H1 (cell line): ENCODE results near the gene GSG1L. TPM values are rescaled to one million over a fixed set of nuclear protein-coding genes. Genes with fewer than 3 reads are reported as not detected.

Source experiments
- CTCF ChIA-PET: fragments of 300-600 bp; sonication (Branson Sonifier 250); formaldehyde crosslinking; loops from one replicate; lab custom pipeline; 2021; ENCODE audit not compliant: partially characterized antibody; lab: Charles Lee
- POLR2A ChIA-PET: fragments of 300-600 bp; sonication (Branson Sonifier 250); formaldehyde crosslinking; loops from one replicate; lab custom pipeline; 2021; ENCODE audit warnings: inconsistent platforms; ENCODE audit not compliant: partially characterized antibody; lab: Charles Lee
- DNase-seq, 2 experiments: peaks; one replicate each; pipeline versions ENCODE4 v3.0.0 to v3.0.0-alpha.2; 2010 to 2022; ENCODE audit warnings: low spot score in 2 of 2, low read depth in 1 of 2, mixed read lengths in 1 of 2
- FAIRE-seq: peaks from 2 replicates; lab custom pipeline; 2011; peaks lifted over from hg19 to GRCh38; lab: Jason Lieb, UNC
- H2AFZ ChIP-seq: 2 replicates; pipeline ENCODE4 v1.8.1; 2012; ENCODE audit warnings: low read length, inconsistent platforms
- H2AK5ac ChIP-seq: 2 replicates; pipeline ENCODE4 v1.6.1; 2013; ENCODE audit warnings: low read depth, low read length
- H2BK120ac ChIP-seq: replicated peaks from 2 replicates; pipeline ENCODE3; 2013; ENCODE audit warnings: low read depth, low read length, inconsistent platforms
- H2BK12ac ChIP-seq: 2 replicates; pipeline ENCODE4 v1.6.1; 2013; ENCODE audit warnings: low read depth, low read length
- H2BK15ac ChIP-seq: 2 replicates; pipeline ENCODE4 v1.6.1; 2013; ENCODE audit warnings: low read length
- H2BK20ac ChIP-seq: 2 replicates; pipeline ENCODE4 v1.6.1; 2013; ENCODE audit warnings: low read length
- H2BK5ac ChIP-seq: 2 replicates; pipeline ENCODE4 v1.6.1; 2013; ENCODE audit warnings: low read depth, low read length
- H3K14ac ChIP-seq: 2 replicates; pipeline ENCODE4 v1.6.1; 2013; ENCODE audit warnings: inconsistent platforms; ENCODE audit not compliant: insufficient read length
- H3K18ac ChIP-seq: 2 replicates; pipeline ENCODE4 v1.6.1; 2013; ENCODE audit warnings: low read length; ENCODE audit errors: extremely low read depth
- H3K23ac ChIP-seq: 2 replicates; pipeline ENCODE4 v1.6.1; 2013; ENCODE audit warnings: inconsistent platforms; ENCODE audit not compliant: insufficient read length
- H3K23me2 ChIP-seq: 2 replicates; pipeline ENCODE4 v1.6.1; 2013; ENCODE audit warnings: low read depth, low read length
- H3K27ac ChIP-seq: 2 replicates; pipeline ENCODE4 v1.6.1; 2011; ENCODE audit warnings: low read depth, low read length, inconsistent platforms
- H3K27me3 ChIP-seq, 4 experiments: replicated peaks in 1 of 4; 1 replicate in 1 of 4; 2 replicates in 3 of 4; pipeline versions ENCODE4 v1.6.1 to v1.8.1; 2011 to 2013; ENCODE audit warnings: low read length in 3 of 4, mild to moderate bottlenecking in 3 of 4, inconsistent platforms in 2 of 4, mixed read lengths in 2 of 4, moderate library complexity in 1 of 4; ENCODE audit not compliant: control insufficient read depth in 3 of 4, insufficient read depth in 3 of 4; ENCODE audit errors: extremely low read depth in 1 of 4
- H3K36me3 ChIP-seq, 4 experiments: 2 replicates each; pipeline versions ENCODE4 v1.6.1 to v1.8.1; 2011 to 2013; ENCODE audit warnings: mild to moderate bottlenecking in 4 of 4, low read length in 3 of 4, moderate library complexity in 2 of 4, control low read depth in 1 of 4, inconsistent platforms in 1 of 4; ENCODE audit not compliant: insufficient read depth in 4 of 4, control insufficient read depth in 2 of 4
- H3K4ac ChIP-seq: replicated peaks from 2 replicates; pipeline ENCODE3; 2013; ENCODE audit warnings: low read length, low read depth, mixed read lengths, inconsistent platforms; ENCODE audit not compliant: insufficient read length
- H3K4me1 ChIP-seq, 4 experiments: replicated peaks in 1 of 4; 1 replicate in 1 of 4; 2 replicates in 3 of 4; pipeline versions ENCODE4 v1.6.1 to v1.8.1; 2011 to 2013; ENCODE audit warnings: low read length in 3 of 4, inconsistent platforms in 2 of 4, mixed read lengths in 1 of 4; ENCODE audit not compliant: insufficient read depth in 4 of 4, control insufficient read depth in 3 of 4
- H3K4me2 ChIP-seq, 2 experiments: 2 replicates each; pipeline versions ENCODE4 v1.6.1 to v1.8.1; 2011 to 2013; ENCODE audit warnings: low read depth in 2 of 2, low read length in 2 of 2, control low read depth in 1 of 2, inconsistent platforms in 1 of 2, mild to moderate bottlenecking in 1 of 2; ENCODE audit not compliant: insufficient read depth in 1 of 2
- H3K4me3 ChIP-seq, 4 experiments: fragments of 200-600, 300-600 bp in 1 of 4; sonication (generic), shearing (Covaris generic), sonication (Bioruptor Twin) in 1 of 4; 2 replicates each; pipeline versions ENCODE4 v1.5.1 to v1.8.1; 2011 to 2016; ENCODE audit warnings: low read length in 4 of 4, low read depth in 3 of 4, control low read depth in 2 of 4, inconsistent platforms in 2 of 4, mild to moderate bottlenecking in 2 of 4, mixed read lengths in 1 of 4, moderate library complexity in 1 of 4; ENCODE audit not compliant: insufficient read depth in 2 of 4; ENCODE audit errors: extremely low read depth in 1 of 4
- H3K56ac ChIP-seq: replicated peaks from 2 replicates; pipeline ENCODE3; 2013; ENCODE audit warnings: low read depth, mild to moderate bottlenecking, mixed read lengths, low read length, inconsistent platforms; ENCODE audit not compliant: insufficient read length
- H3K79me1 ChIP-seq: 2 replicates; pipeline ENCODE4 v1.6.1; 2013; ENCODE audit warnings: low read depth, low read length, control low read depth
- H3K79me2 ChIP-seq, 2 experiments: 2 replicates each; pipeline versions ENCODE4 v1.6.1 to v1.8.1; 2012 to 2013; ENCODE audit warnings: low read length in 2 of 2, mild to moderate bottlenecking in 2 of 2, inconsistent platforms in 1 of 2; ENCODE audit not compliant: insufficient read depth in 2 of 2, control insufficient read depth in 1 of 2
- H3K9ac ChIP-seq, 4 experiments: replicated peaks in 1 of 4; 1 replicate in 1 of 4; 2 replicates in 3 of 4; pipeline versions ENCODE4 v1.6.1 to v1.8.1; 2011 to 2013; ENCODE audit warnings: low read depth in 3 of 4, low read length in 3 of 4, control low read depth in 2 of 4, mild to moderate bottlenecking in 2 of 4, moderate library complexity in 2 of 4, inconsistent platforms in 1 of 4; ENCODE audit errors: extremely low read depth in 1 of 4
- H3K9me3 ChIP-seq, 2 experiments: 2 replicates each; pipeline versions ENCODE4 v1.6.1 to v1.8.1; 2012 to 2013; ENCODE audit warnings: mild to moderate bottlenecking in 2 of 2, moderate library complexity in 2 of 2, control low read depth in 1 of 2, inconsistent platforms in 1 of 2, low read depth in 1 of 2, low read length in 1 of 2, mixed read lengths in 1 of 2; ENCODE audit not compliant: insufficient read depth in 2 of 2
- H4K20me1 ChIP-seq, 2 experiments: replicated peaks in 1 of 2; 2 replicates each; pipeline versions ENCODE3 to v1.8.1; 2011 to 2013; ENCODE audit warnings: inconsistent platforms in 2 of 2, low read length in 2 of 2, mild to moderate bottlenecking in 1 of 2; ENCODE audit not compliant: insufficient read depth in 2 of 2, control insufficient read depth in 1 of 2
- H4K5ac ChIP-seq: 2 replicates; pipeline ENCODE4 v1.6.1; 2013; ENCODE audit warnings: low read length, low read depth, mixed read lengths, inconsistent platforms; ENCODE audit not compliant: insufficient read length
- H4K8ac ChIP-seq: 2 replicates; pipeline ENCODE4 v1.8.0; 2013; ENCODE audit warnings: mild to moderate bottlenecking, moderate library complexity, low read length, inconsistent platforms; ENCODE audit not compliant: insufficient read depth; ENCODE audit errors: extremely low read depth
- H4K91ac ChIP-seq: replicated peaks from 2 replicates; pipeline ENCODE3; 2013; ENCODE audit warnings: low read length, mixed read lengths, inconsistent platforms; ENCODE audit not compliant: insufficient read length
- ASH2L ChIP-seq: fragments of 200-600, 300-600 bp; sonication (generic); IDR thresholded peaks from one replicate; pipeline ENCODE4 v1.7.1; 2017; ENCODE audit warnings: low read length
- ATF3 ChIP-seq: IDR thresholded peaks from 2 replicates; pipeline ENCODE4 v1.6.1; 2011; ENCODE audit warnings: low read depth, mild to moderate bottlenecking, low read length; ENCODE audit not compliant: insufficient read depth
- GTF2F1 ChIP-seq: IDR thresholded peaks from 2 replicates; pipeline ENCODE4 v1.6.1; 2012; ENCODE audit warnings: low read depth, low read length, improper control_type of control experiment, borderline replicate concordance
- KDM4A ChIP-seq: IDR thresholded peaks from one replicate; pipeline ENCODE4 v1.7.1; 2012; ENCODE audit warnings: low read depth, mild to moderate bottlenecking, moderate library complexity, low read length, inconsistent platforms; ENCODE audit not compliant: severe bottlenecking
- SIRT6 ChIP-seq: IDR thresholded peaks from one replicate; pipeline ENCODE4 v1.7.1; 2012; ENCODE audit warnings: low read length, inconsistent platforms
- SRF ChIP-seq: IDR thresholded peaks from 2 replicates; pipeline ENCODE4 v1.6.1; 2011; ENCODE audit warnings: mild to moderate bottlenecking, low read depth, low read length, moderate library complexity
- SUZ12 ChIP-seq: fragments of 200-600 bp; sonication (generic); IDR thresholded peaks from 2 replicates; pipeline ENCODE4 v1.6.1; 2012; ENCODE audit warnings: mild to moderate bottlenecking, inconsistent platforms, low read length, moderate library complexity, mixed read lengths
- TCF12 ChIP-seq: IDR thresholded peaks from 2 replicates; pipeline ENCODE4 v1.6.1; 2011; ENCODE audit warnings: low read depth, mild to moderate bottlenecking, low read length
- YY1 ChIP-seq: IDR thresholded peaks from 2 replicates; pipeline ENCODE4 v1.6.1; 2011; ENCODE audit warnings: low read depth, mild to moderate bottlenecking, low read length
- WGBS, 2 experiments: shearing (Covaris generic) in 1 of 2; methylation state at CpG; one replicate each; pipeline versions ENCODE4 v1.1.6 to v1.1.7; 2013 to 2015; ENCODE audit warnings: low lambda C conversion rate in 2 of 2, mixed read lengths in 2 of 2, inconsistent platforms in 1 of 2, low coverage in 1 of 2, missing lambda C conversion rate in 1 of 2; ENCODE audit not compliant: insufficient replicate concordance in 2 of 2, insufficient coverage in 1 of 2, insufficient read length in 1 of 2; ENCODE audit errors: extremely low coverage in 1 of 2, missing lambda C conversion rate in 1 of 2; 5-methylcytosine and 5-hydroxymethylcytosine counted together
- polyA plus RNA-seq, 7 experiments: library from polyadenylated mRNA; depleted of rRNA in 3 of 7; stranded (reverse) in 5 of 7; unstranded in 2 of 7; fragments of >200 nt in 5 of 7; fragments of 200-250 nt in 2 of 7; gene quantifications; 1 replicate in 5 of 7; 2 replicates in 1 of 7; 4 replicates in 1 of 7; pipeline versions ENCODE4 v1.2.1 to v1.2.3, GENCODE V29; 2011 to 2013; ENCODE audit warnings: missing spikeins in 2 of 7, mixed read lengths in 2 of 7
- total RNA-seq: library from RNA; stranded (reverse); fragmentation: NEBNext Ultra II Directional; extraction: Animal tissue kit (Norgen Biotek cat#: 25700); gene quantifications from 2 replicates; pipeline ENCODE4 v1.2.1, GENCODE V29; 2021
- TF ChIP-seq, protein P1 (sequence below): IDR thresholded peaks from 2 replicates; pipeline ENCODE4 v1.6.1; 2012; ENCODE audit warnings: low read length, inconsistent platforms

Gene GSG1L
- total and polyA plus RNA-seq, 2 of the 8 experiments (the other 6 are each of a cell fraction or from before 2014, with no cell fraction given): 0.71 to 1.1 TPM

DNA sequence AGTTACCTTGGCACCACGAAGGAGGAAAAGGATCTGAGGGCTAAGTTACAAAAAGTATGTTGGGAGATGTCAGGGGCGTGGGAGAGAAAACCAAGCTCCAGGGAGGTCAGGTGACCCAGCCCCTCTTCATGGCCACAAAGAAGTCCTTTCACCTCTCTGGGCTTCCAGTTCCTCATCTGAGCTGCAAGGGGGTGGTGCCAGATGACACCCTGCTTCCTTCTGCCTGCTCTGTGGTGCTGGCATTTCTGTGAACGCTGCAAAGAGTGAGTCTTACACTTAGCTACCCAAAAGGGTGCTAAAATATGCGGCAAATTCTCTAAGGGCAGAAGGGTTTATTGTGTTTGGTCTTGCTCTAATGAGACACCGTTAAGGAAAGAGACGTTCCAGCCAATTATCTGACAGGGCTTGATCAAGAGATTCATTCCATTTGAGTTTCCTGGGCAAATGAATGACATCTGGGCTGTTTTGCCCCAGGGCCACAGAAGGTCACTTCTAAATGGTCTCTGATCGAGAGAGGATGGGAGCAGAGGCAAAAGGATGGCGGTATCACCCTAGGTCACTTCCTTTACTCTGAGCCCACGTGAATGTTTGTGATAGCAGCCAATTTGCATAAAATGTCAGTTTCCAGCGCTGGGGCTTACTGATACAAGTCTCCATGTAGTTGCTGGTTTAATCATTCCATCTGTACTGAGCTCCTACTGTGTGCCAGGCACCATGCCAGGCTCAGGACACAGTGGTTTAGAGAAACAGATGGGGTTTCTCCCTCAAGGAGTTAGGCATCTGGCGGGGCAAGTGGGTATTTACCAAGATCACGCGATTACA is 303.3 kb downstream of the GSG1L start:
- FAIRE-seq (no peak), DNase-seq (no peak)
- H3K56ac ChIP-seq: no peak overlapping the region
- no peak overlapping the region for H2BK20ac ChIP-seq
- H2AK5ac ChIP-seq: no peak overlapping the region
- H3K27me3 ChIP-seq: no peaks in the 10 kb centered on the region
- H3K79me2 ChIP-seq: no peaks in the 10 kb centered on the region
- peaks cover 0 to 7% (median 0%) of the 10 kb centered on the region in 4 experiments; a peak in 2 of 8 replicates for H3K36me3 ChIP-seq
- H2AFZ ChIP-seq: no peak overlapping the region
- POLR2A ChIA-PET: no interaction called here
- H3K9me3 ChIP-seq: peaks cover 3 to 8% of the 10 kb centered on the region in 2 experiments; a peak in 3 of 4 replicates
- no peak overlapping the region for H2BK120ac ChIP-seq
- no peaks in the 10 kb centered on the region for H3K23me2 ChIP-seq
- no peak overlapping the region for H3K4ac ChIP-seq
- no peak overlapping the region for H2BK5ac ChIP-seq
- peaks cover 0 to 3% (median 1%) of the 10 kb centered on the region in 4 experiments; a peak in 2 of 7 replicates for H3K4me1 ChIP-seq
- peaks cover 0 to 2% of the 10 kb centered on the region in 2 experiments for H4K20me1 ChIP-seq
- H4K8ac ChIP-seq: no peak overlapping the region
- no peak overlapping the region for H3K18ac ChIP-seq
- no peak overlapping the region for H4K91ac ChIP-seq
- H3K4me2 ChIP-seq: no peak overlapping the region
- no peak overlapping the region for H2BK15ac ChIP-seq
- WGBS, 2 experiments: 86% methylated on average over 13 of the region's 13 CpGs; no CpG with 5 or more reads in 1 of the 2 experiments
- H4K5ac ChIP-seq: no peak overlapping the region
- no peak overlapping the region for H3K4me3 ChIP-seq
- no peak overlapping the region for H3K27ac ChIP-seq
- no peaks in the 10 kb centered on the region for H3K79me1 ChIP-seq
- H3K9ac ChIP-seq: no peak overlapping the region; a peak in 1 of 7 replicates
- no peak overlapping the region for H3K23ac ChIP-seq
- no peak overlapping the region for H2BK12ac ChIP-seq
- no peak overlapping the region for H3K14ac ChIP-seq
- CTCF ChIA-PET: interaction anchor here (0.6 to 3.4 kb wide), 10 partner anchors 11 to 834 kb away, joined by 3 to 14 read pairs (median 4); no protein-coding TSS in a partner anchor
- TF ChIP-seq GTF2F1: no peak
- TF ChIP-seq ASH2L: no peak
- TF ChIP-seq SUZ12: no peak
- no peak for TF ChIP-seq ATF3
- TF ChIP-seq TCF12: no peak
- TF ChIP-seq KDM4A: no peak
- TF ChIP-seq SRF: no peak
- TF ChIP-seq, protein P1, sequence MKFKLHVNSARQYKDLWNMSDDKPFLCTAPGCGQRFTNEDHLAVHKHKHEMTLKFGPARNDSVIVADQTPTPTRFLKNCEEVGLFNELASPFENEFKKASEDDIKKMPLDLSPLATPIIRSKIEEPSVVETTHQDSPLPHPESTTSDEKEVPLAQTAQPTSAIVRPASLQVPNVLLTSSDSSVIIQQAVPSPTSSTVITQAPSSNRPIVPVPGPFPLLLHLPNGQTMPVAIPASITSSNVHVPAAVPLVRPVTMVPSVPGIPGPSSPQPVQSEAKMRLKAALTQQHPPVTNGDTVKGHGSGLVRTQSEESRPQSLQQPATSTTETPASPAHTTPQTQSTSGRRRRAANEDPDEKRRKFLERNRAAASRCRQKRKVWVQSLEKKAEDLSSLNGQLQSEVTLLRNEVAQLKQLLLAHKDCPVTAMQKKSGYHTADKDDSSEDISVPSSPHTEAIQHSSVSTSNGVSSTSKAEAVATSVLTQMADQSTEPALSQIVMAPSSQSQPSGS: no peak
- no peak for TF ChIP-seq SIRT6
- no peak for TF ChIP-seq YY1
